PFSK-1 (cell line): ENCODE results near the gene SERPINF2.

ENCODE experiments used
- POLR2AphosphoS5 ChIP-seq: IDR thresholded peaks from 2 replicates; pipeline ENCODE4 v1.6.1; 2012; ENCODE audit warnings: low read depth, mild to moderate bottlenecking, control low read depth, low read length, moderate library complexity
- REST ChIP-seq, 2 experiments: IDR thresholded peaks; 2 replicates each; pipeline versions ENCODE4 v1.6.1 to v1.8.0; 2011 to 2012; ENCODE audit warnings: low read depth in 2 of 2, low read length in 2 of 2, control low read depth in 1 of 2, inconsistent platforms in 1 of 2, mild to moderate bottlenecking in 1 of 2, moderate library complexity in 1 of 2; ENCODE audit not compliant: insufficient read depth in 1 of 2
- SIN3A ChIP-seq: IDR thresholded peaks from 2 replicates; pipeline ENCODE4 v1.6.1; 2012; ENCODE audit warnings: mild to moderate bottlenecking, low read length, moderate library complexity, borderline replicate concordance; ENCODE audit not compliant: insufficient read depth
- TAF1 ChIP-seq: IDR thresholded peaks from 2 replicates; pipeline ENCODE4 v1.6.1; 2012; ENCODE audit warnings: low read length, control low read depth, borderline replicate concordance; ENCODE audit not compliant: insufficient read depth

DNA sequence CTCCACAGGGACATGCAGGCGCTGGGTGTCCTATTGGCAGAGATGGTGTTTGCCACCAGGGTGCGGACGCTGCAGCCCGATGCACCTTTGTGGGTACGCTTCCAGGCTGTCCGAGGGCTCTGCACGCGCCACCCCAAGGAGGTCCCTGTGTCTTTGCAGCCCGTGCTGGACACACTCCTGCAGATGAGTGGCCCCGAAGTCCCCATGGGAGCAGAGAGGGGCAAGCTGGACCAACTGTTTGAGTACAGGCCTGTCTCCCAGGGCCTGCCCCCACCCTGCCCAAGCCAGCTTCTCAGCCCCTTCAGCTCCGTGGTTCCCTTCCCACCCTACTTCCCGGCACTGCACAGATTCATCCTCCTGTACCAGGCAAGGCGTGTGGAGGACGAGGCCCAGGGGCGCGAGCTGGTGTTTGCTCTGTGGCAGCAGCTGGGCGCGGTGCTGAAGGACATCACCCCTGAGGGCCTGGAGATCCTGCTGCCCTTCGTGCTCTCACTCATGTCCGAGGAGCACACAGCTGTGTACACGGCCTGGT, 15.3 kb upstream of the SERPINF2 start:
- TF ChIP-seq SIN3A, result no peak
- no peak for TF ChIP-seq POLR2AphosphoS5
- TF ChIP-seq REST (IDR thresholded peaks at IDR 0.05; ENCODE audit: insufficient read depth in 1 of 2, low read depth in 2 of 2, low read length in 2 of 2), result no peak
- no peak for TF ChIP-seq TAF1
